NCI-H748 (cell line): ENCODE measurements around the gene PNPT1.
"Not testable (repeated sequence)": the region's sequence is repeated elsewhere in the genome, so short reads cannot be mapped to it uniquely, and the experiment has no call there.

Source experiments
- DNase-seq: peaks from one replicate; lab custom pipeline; 2025; ENCODE audit not compliant: unreplicated experiment; lab: John Stamatoyannopoulos, UW

The PNPT1 gene

DNA sequence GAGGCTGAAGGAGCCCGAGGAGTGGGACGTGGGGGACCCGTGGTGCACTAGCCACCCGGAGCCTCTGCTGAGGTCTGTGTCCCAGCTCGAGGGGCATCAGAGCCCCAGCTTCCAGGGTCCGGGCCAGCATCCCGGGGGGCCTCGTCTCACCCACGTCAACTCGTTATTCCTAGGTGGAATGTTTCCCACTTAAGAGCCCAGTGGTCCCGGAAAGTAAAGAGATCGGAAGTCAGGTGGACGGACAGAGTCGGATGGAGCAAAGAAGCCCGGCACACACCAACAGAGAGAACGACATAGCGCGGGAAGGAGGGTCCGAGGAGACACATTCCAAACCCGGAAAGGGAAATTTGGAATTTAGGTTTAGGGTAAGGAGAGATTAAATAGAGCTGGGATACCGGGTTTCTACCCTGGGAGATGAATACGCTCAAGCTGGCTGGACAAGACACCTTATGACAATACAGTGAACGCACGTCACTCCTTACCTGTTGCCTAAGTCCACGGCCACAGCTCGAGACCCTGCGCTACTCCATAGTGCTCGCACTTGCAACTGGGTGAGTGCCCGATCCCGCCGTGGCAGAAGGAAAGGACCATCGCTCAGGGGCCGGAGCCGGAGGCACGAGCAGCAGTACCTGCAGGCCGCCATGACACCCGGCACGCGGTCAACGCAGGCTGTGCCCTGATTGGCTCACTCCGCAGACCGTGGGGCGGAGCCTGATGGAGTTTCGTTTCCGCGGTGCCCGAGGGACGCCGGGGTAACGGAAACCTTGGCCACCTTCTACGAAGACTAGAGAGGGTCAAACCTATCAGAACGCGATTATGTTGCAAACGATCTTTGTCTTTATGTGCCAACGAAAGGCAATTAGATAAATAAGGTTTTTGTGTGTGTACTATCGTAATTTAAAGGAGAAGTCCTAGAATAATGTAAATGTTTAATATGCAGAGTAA is at the start of gene PNPT1:
Gene PNPT1 (minus strand): TSS at position 664 of the 945 bp plus-strand sequence. CDS start 21 bp downstream, at position 643.
- peak; percentile 93 for DNase-seq

DNA sequence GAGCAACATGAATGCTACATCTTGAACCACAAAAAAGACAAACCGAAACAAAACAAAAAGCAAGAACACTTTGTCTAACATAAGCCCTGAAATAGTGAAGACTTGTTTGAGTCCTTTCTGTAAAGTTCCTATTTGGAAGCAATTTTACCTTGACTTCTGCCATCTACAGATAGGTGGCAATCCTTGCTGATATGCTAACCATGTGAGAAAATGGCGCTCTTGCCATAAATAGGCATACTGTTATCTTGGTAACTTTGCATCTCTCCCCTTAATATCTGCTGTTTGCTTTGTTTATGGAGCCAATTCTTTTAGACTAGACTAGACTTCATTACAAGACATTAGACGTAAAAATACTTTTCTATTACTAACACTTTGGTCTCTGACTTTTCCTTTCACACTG is 49.4 kb upstream of the PNPT1 start:
- DNase-seq: no peak

DNA sequence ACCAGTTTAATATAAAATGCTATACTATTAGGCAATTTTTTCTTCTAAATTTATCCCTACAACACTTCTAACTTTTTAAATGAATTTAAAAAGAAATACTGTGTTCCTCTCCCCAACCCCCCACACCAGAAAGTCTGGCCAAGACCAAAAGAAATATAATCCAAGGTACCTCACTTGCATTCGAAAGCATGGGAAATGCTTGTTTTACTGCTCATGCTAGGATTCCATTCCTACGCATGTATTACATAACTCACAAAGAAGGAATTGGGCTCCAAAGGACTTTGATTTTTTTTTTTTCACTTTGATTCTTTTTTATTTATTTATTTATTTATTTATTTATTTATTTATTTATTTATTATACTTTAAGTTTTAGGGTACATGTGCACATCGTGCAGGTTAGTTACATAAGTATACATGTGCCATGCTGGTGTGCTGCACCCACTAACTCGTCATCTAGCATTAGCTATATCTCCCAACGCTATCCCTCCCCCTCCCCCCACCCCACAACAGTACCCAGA is 42.4 kb upstream of the PNPT1 start:
- DNase-seq: not testable (repeated sequence)

DNA sequence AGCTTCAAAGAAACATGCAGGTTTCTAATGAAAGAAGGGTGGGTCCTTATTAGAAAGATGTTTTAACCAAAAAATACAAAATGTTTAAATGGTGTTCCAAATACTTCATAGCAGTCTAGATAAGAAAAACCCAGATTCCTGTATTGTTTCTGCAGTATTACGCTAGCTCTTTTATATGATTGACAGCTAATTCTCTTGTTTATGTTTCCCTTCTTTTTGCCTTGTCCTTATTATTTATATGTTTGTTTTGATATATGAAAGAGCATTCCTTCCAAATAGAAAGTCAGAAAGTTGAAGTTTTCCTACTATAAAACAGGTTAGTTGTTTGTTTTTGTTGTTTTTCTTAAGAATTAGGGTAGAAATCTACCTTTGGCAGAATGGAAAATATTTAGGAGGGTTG is 41.1 kb upstream of the PNPT1 start:
- DNase-seq: no peak

DNA sequence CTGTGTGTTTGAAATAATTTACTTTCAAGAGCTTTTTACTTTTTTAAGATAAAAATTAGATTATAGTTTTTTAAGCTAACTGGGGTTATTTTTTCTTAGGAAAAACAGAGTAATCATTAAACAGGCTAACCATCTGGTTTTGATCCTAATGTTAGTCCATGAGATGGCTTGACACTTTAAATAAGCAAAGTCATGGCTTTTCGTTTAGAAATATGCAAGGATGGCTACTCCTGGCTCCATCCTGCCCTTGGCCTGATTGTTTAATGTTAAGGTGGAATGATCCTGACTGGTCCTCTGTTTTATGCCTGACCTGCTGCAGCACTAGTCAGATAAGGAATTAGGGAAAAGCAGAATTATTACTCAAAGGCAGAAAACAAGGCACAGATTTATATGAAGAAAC is 39.7 kb upstream of the PNPT1 start:
- no peak for DNase-seq

DNA sequence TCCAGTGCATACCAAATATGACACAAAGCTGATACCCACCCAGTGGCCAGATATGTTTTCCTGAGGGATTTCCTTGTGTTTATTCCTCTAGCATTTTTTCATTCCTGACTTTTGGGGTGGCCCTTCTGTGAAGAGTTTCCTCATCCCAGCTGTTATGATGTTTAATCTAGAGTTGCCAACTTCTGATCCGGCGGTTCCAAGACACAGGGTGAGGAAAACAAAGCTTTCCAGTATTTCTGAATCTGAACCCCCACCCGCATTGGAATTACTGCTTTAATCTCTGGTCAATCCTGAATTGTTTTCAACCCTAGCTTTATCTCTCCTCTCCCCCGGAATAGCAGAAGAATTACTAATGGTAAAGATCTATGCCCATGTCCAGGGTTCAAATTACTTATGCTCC is 39.2 kb upstream of the PNPT1 start:
- DNase-seq: no peak

DNA sequence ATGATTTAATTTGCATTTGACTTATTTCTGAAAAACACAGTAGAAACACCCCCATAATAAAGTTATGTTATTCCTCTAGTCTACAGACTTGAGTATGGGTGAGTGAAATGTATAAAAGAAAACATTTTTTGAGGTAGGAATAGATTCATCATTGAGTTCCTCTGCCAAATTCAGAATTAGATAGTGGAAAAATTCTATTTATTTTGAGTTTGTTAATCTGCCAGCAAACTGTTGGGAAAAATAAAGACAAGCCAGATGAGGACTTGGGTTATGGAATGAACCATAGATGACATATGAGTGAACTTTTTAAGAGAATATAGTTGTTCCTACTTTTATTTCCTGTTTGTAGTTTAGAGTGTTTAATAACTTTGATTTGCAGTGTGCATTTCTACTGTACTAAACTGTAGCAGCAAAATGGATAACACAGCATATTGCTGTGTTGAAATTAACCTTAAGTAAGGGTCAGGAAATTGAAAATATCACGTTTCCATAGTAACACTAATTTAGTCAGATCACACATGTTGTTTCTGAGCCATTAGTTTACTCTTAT is 35.6 kb upstream of the PNPT1 start:
- DNase-seq: no peak

DNA sequence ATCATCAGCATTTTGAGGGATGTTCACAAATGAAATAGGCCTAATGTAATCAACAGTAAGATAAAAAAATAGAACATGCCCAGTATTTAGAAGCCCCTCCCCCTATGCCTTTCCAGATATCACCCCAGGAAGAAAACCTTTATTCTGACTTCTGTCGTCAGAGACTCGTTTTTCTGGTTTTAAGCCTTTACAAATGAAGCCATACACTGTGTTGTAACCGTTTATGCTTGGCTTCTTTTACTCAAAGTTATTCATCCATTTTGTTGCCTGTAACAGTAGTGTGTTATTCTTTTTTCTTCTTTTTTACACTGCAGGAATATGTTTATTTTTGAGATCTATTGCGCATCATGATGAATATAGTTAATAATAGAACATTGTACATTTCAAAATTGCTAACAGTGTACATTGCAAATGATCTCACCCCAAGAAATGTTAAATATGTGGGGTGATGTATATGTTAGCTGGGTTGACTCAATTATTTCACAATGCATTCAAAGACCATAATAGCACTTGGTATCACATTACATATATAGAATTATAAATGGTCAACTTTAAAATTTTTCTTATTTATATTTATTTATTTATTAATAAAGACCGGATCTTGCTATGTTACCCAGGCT is 28.1 kb upstream of the PNPT1 start:
- DNase-seq: peak; percentile 54

DNA sequence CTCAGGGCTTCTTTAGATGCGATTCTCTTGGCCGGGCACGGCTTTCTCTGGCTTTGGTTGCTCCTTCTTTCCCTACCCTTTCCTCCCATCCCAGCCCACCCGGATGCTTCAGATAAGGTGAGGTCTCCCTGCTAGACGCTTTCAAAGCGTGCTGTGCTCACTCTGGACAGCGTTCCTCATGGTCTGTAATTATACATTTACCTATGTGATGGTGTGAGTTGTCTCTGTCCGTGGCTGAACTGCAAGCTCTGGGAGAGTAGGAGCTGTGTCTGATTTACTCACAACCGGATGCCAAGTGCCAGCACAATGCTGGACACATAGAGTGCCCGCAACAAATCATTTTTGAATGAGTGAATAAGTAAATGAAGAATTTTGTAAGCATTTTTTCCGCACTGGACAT is 26.8 kb upstream of the PNPT1 start:
- no peak for DNase-seq

DNA sequence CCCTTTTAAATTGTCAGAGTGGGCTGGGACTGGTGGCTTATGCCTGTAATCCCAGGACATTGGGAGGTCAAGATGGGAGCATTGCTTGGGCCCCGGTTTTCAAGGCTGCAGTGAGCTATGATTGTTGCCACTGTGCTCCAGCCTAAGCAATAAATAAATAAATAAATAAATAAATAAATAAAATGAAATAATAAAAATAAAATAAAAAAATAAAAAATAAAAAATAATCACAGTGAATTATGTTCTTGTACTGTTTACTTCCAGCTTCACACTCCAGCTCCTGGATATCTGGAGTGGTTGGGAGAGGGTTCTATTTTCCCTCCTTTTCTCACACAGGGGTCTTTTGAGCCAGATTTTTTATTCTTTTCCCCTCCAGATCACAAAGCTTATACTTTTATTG is 26.2 kb upstream of the PNPT1 start:
- DNase-seq: no peak

DNA sequence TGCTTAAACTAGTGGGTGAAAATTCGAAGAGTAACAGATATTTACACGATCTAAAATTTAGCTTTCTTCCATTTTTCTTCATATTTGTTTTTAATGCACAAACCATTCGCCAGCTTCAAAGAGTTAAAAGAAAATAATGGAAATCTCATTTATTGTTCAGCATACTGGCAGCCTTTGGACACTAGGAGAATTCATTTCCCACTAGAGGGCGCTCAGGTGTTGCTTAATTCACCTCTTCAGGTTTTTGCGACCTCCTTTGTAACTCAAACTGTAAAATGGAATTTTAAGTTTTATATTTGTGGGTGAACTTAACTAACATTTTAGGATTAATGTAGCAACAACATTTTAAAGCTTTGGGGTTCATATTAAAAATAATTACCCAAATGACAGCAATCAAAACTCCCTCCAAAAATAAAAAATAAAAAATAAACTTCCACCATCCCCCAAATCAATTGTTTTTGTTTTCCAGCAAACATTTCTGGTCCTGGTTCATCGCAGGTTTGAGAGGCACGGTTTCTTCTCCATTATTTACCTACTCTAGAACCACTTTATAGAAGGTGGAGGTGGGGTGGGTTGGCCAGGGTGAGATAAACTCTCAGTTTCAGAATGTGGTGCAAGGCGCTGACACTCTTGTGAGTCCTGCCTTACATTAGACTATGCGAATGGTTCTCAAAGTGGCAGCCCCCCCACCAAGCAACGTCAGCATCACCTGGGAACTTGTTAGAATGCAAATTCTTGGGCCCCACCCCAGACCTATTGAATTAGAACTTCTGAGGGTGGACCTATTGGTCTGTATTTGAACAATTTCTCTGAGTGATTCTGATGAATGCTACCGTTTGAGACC is 24.7 kb upstream of the PNPT1 start:
- DNase-seq: peak; percentile 64

DNA sequence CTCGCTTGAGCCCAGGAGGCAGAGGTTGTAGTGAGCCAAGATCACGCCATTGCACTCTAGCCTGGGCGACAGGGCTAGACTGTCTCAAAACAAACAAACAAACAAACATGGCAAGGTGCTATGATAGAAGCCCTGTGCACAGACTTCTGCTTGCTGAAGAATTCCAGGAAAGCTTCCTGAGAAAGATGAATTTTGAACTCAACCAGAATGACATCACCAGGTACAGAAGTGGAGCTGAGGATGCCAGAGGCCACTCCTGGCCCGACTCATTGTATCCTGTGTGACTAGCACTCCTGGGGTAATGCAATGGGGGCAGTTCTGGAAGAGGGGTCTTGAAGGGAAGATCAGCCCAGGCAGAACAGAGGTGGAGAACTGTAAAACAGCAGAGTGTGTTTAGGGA is 22.0 kb upstream of the PNPT1 start:
- DNase-seq: no peak

DNA sequence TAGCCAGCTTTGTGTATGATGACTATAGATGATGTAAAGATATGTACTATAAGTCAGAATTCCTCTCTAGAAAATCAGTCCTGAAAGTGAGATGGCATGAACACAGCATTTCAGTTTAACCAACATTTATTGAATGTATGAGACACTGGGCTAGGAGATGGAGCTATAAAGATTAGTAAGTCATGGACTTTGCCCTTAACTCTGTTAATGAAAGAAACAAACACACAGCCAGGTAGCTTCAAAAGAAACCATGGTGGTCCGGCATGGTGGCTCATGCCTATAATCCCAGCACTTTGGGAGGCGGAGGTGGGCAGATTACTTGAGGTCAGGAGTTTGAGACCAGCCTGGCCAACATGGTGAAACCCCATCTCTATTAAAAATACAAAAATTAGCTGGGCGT is 21.5 kb upstream of the PNPT1 start:
- not testable (repeated sequence) for DNase-seq

DNA sequence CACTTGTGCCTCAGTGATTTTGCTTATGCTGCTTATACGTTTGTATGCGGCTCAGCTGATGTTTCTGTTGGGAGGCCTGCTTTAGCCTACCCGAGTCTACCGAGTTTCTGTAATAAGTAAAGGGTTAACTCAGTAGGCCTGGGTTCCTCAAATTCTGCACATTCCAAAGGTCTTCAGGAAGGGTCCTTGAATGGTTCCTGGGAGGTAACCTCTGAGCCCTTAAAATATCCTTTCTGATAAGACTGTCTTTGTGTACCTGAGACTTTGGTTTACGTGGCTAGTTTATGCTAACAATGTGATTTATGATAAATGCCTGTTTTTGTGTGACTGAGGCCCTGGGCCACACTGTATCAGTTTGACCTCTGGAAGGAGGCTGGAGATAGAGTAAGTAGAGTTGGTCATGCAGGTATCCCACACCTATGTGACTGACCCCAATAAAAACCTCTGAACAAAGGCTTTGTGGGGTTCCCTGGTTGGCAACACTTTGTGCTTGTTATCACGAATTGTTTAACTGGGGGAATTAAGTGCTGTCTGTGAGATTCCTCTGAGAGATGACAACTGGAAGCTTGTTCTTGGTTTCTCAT is 18.9 kb upstream of the PNPT1 start:
- DNase-seq: no peak

DNA sequence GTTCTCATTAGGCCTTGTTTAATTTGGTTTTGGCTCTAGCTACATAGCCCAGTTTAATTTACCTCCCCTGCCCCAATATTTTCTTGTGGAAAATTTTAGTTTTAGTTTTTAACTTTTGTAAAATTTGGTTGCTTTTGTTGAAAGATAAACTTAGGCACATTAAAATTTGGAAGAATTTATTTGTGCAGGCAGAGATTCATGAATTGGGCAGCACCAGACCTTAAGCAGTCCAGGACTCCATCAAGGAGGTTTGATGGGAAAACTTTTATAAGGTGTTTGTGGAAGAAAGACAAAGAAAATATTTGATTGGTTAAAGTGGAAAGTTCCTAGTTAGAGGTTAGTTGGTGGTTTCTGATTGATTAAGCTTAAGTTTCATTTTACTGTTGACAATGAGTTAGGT is 16.4 kb upstream of the PNPT1 start:
- no peak for DNase-seq

DNA sequence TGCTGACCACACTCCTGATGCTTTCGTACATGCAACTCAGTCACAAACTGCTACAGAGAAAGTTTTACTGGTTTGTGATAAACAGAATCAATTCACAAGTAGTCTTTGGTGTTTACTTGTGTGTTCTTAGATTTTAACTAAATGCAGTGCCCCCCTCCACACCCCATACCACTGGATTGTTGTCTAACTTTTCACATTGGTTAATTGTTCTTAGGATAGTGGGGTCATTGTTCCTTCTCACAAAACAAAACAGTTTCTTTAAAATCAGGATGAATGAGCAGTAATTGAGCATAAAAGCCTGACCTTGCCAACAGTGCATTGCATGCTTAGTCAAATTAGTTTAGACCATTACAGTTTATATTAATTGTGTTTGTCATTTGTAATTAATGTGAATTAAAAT is 14.1 kb upstream of the PNPT1 start:
- no peak for DNase-seq

DNA sequence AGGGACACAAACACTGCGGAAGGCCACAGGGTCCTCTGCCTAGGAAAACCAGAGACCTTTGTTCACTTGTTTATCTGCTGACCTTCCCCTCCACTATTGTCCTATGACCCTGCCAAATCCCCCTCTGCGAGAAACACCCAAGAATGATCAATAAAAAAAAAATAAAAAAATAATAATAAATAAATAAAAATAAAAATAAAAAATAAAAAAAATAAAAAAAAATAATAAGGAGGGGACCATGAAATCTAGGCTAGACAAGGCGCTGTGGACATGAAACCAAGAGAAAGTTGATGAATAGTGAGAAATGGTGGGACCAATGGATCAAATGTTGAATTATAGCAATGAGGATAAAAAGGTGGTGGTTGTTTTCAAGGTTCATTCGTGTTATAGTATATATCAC is 12.6 kb upstream of the PNPT1 start:
- not testable (repeated sequence) for DNase-seq

DNA sequence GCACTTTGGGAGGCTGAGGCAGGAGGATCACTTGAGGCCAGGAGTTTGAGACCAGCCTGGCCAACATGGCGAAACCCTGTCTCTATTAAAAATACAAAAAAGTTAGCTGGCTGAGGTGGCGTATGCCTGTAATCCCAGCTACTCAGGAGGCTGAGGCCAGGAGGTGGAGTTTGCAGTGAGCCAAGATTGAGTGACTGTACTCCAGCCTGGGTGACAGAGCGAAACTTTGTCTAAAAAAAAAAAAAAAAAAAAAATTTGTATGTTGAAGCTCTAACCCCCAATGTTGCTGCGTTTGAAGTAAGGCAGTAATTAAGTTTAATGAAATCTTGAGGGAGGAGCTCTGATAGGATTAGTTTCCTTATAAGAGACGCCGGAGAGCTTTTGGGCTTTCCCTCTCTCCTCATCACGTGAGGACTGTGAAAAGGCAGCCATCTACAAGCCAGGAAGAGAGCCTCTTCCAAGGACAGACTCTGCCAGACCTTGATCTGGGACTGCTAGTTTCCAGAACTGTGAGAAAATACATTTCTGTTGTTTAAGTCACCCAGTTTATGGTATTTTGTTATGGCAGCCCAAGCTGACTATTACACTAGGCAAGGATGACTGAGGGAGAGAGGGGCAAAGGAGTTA is 11.5 kb upstream of the PNPT1 start:
- DNase-seq: no peak

DNA sequence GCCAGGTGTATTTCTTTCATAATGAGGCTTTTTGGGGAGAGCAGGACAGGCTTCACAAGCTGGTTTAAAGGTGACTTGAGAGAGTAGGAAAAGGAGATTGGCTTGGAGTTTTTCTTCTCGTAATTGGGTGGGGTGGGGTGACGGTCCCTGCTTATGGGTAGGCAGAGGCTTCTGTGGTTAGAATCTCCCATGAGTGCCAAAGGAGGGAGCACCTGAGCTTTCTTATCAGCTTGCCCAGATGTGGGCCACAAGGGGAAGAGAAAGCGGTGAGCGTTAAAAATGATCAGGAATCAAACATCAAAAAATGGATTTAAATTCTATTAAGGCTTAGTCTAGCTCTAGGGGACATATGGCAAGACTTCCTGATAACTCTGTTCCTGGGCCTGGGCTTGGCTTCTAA is 9.7 kb upstream of the PNPT1 start:
- DNase-seq: no peak

DNA sequence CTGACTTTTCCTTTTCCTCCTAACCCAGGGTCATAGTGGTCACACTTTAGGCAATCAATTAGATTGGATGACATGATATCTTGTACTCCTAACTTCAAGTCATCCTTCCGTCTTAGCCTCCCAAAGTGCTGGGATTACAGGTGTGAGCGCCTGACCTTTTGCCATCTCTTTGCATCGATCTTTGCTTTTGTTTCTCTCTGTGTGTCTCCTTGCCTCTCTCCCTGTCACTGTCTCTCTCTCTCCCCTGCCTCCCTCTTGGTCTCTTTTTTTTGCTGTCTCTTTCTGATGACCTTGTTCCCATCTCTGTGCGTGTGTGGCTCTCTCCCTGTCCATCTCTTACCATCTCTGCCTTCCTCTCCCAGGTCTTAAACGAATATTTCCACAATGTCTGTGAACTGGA is 904 bp downstream of the PNPT1 start:
- not testable (repeated sequence) for DNase-seq
